H9 (cell line): Measurements from ENCODE around the gene CMSS1. TPM values are rescaled to one million over a fixed set of nuclear protein-coding genes. Genes with fewer than 3 reads are reported as not detected.
A peak's percentile ranks its signal among the peaks of the same experiment; 100 is the strongest.

Source experiments
- DNase-seq: peaks from one replicate; pipeline ENCODE4 v3.0.0-alpha.2; 2017
- H2AFZ ChIP-seq: one replicate; pipeline ENCODE4 v1.6.1; 2013; ENCODE audit warnings: mild to moderate bottlenecking, low read length, control low read depth, moderate library complexity
- H2AK5ac ChIP-seq: 2 replicates; pipeline ENCODE4 v1.6.1; 2013; ENCODE audit warnings: low read length, control low read depth, mixed read lengths; ENCODE audit not compliant: insufficient read length
- H2BK120ac ChIP-seq: one replicate; pipeline ENCODE4 v1.6.1; 2013; ENCODE audit warnings: low read depth, mild to moderate bottlenecking, low read length, control low read depth, inconsistent platforms; ENCODE audit not compliant: poor library complexity, severe bottlenecking
- H2BK12ac ChIP-seq: 2 replicates; pipeline ENCODE4 v1.6.1; 2013; ENCODE audit warnings: low read length, control low read depth, mixed read lengths, low read depth; ENCODE audit not compliant: insufficient read length
- H2BK15ac ChIP-seq: 2 replicates; pipeline ENCODE4 v1.6.1; 2013; ENCODE audit warnings: low read depth, low read length, control low read depth
- H2BK20ac ChIP-seq: one replicate; pipeline ENCODE4 v1.6.1; 2013; ENCODE audit warnings: low read depth, mild to moderate bottlenecking, low read length, control low read depth, inconsistent platforms; ENCODE audit not compliant: poor library complexity, severe bottlenecking
- H2BK5ac ChIP-seq: 2 replicates; pipeline ENCODE4 v1.6.1; 2013; ENCODE audit warnings: low read length, control low read depth, mixed read lengths; ENCODE audit not compliant: insufficient read length
- H3K14ac ChIP-seq: 2 replicates; pipeline ENCODE4 v1.6.1; 2013; ENCODE audit warnings: low read length, control low read depth; ENCODE audit not compliant: insufficient read depth
- H3K18ac ChIP-seq: 2 replicates; pipeline ENCODE4 v1.6.1; 2013; ENCODE audit warnings: low read depth, mild to moderate bottlenecking, mixed read lengths, low read length, control low read depth; ENCODE audit not compliant: insufficient read length
- H3K23ac ChIP-seq: 2 replicates; pipeline ENCODE4 v1.6.1; 2013; ENCODE audit warnings: low read length, control low read depth, mixed read lengths, low read depth; ENCODE audit not compliant: insufficient read length
- H3K23me2 ChIP-seq: 2 replicates; pipeline ENCODE4 v1.6.1; 2013; ENCODE audit warnings: low read depth, mild to moderate bottlenecking, mixed read lengths, low read length, control low read depth; ENCODE audit not compliant: insufficient read length, poor library complexity, severe bottlenecking
- H3K27ac ChIP-seq: 2 replicates; pipeline ENCODE4 v1.5.1; 2013; ENCODE audit warnings: low read length, control low read depth, mixed read lengths, low read depth; ENCODE audit not compliant: insufficient read length
- H3K27me3 ChIP-seq: 2 replicates; pipeline ENCODE4 v1.6.1; 2013; ENCODE audit warnings: low read length, control low read depth, inconsistent platforms; ENCODE audit not compliant: insufficient read depth
- H3K4ac ChIP-seq: 2 replicates; pipeline ENCODE4 v1.6.1; 2013; ENCODE audit warnings: low read depth, mild to moderate bottlenecking, control low read depth, inconsistent platforms, low read length, moderate library complexity
- H3K4me1 ChIP-seq: 2 replicates; pipeline ENCODE4 v1.6.1; 2013; ENCODE audit warnings: low read length, control low read depth, inconsistent platforms; ENCODE audit not compliant: insufficient read depth
- H3K4me2 ChIP-seq: 2 replicates; pipeline ENCODE4 v1.6.1; 2013; ENCODE audit warnings: low read length, control low read depth, mixed read lengths; ENCODE audit not compliant: insufficient read length, insufficient read depth
- H3K56ac ChIP-seq: 2 replicates; pipeline ENCODE4 v1.6.1; 2013; ENCODE audit warnings: low read depth, mild to moderate bottlenecking, mixed read lengths, low read length, control low read depth; ENCODE audit not compliant: insufficient read length
- H3K79me1 ChIP-seq: 2 replicates; pipeline ENCODE4 v1.6.1; 2013; ENCODE audit warnings: low read depth, mild to moderate bottlenecking, moderate library complexity, low read length, control low read depth, inconsistent platforms; ENCODE audit not compliant: insufficient read depth, poor library complexity, severe bottlenecking
- H3K79me2 ChIP-seq: 2 replicates; pipeline ENCODE4 v1.6.1; 2013; ENCODE audit warnings: low read length, control low read depth, inconsistent platforms; ENCODE audit not compliant: insufficient read depth
- H3K9ac ChIP-seq: 2 replicates; pipeline ENCODE4 v1.6.1; 2013; ENCODE audit warnings: low read length, control low read depth, mixed read lengths; ENCODE audit not compliant: insufficient read length; ENCODE audit errors: extremely low read depth
- H3K9me3 ChIP-seq: one replicate; pipeline ENCODE4 v1.6.1; 2013; ENCODE audit warnings: low read depth, low read length, inconsistent platforms; ENCODE audit not compliant: control insufficient read depth
- H3T11ph ChIP-seq: one replicate; pipeline ENCODE4 v1.6.1; 2013; ENCODE audit warnings: mild to moderate bottlenecking, low read length, control low read depth, inconsistent platforms
- H4K20me1 ChIP-seq: one replicate; pipeline ENCODE4 v1.6.1; 2013; ENCODE audit not compliant: control insufficient read depth, insufficient read length, insufficient read depth
- H4K5ac ChIP-seq: 2 replicates; pipeline ENCODE4 v1.6.1; 2013; ENCODE audit warnings: low read depth, mild to moderate bottlenecking, mixed read lengths, low read length, control low read depth; ENCODE audit not compliant: insufficient read length
- H4K8ac ChIP-seq: replicated peaks from 2 replicates; pipeline ENCODE4 v1.6.1; 2013; ENCODE audit warnings: low read length, control low read depth, mixed read lengths, low read depth; ENCODE audit not compliant: insufficient read length
- H4K91ac ChIP-seq: 2 replicates; pipeline ENCODE4 v1.6.1; 2013; ENCODE audit warnings: low read depth, mild to moderate bottlenecking, moderate library complexity, mixed read lengths, low read length, control low read depth; ENCODE audit not compliant: insufficient read length
- H3K27ac Mint-ChIP-seq, 3 experiments: 2 replicates in 2 of 3; 3 replicates in 1 of 3; pipeline ENCODE4 v1.8.0; 2020 to 2021; ENCODE audit warnings: mixed read lengths in 3 of 3, mild to moderate bottlenecking in 1 of 3, moderate library complexity in 1 of 3
- H3K27me3 Mint-ChIP-seq: 2 replicates; pipeline ENCODE4 v1.8.0; 2021; ENCODE audit warnings: low read depth, mild to moderate bottlenecking, moderate library complexity, mixed read lengths
- H3K36me3 Mint-ChIP-seq, 3 experiments: 2 replicates in 2 of 3; 3 replicates in 1 of 3; pipeline ENCODE4 v1.8.0; 2020 to 2021; ENCODE audit warnings: low read depth in 3 of 3, mixed read lengths in 3 of 3; ENCODE audit not compliant: insufficient read depth in 1 of 3
- H3K4me1 Mint-ChIP-seq, 2 experiments: 2 replicates each; pipeline ENCODE4 v1.8.0; 2020; ENCODE audit warnings: mixed read lengths in 2 of 2
- H3K4me3 Mint-ChIP-seq, 2 experiments: 2 replicates in 1 of 2; 3 replicates in 1 of 2; pipeline ENCODE4 v1.8.0; 2020 to 2021; ENCODE audit warnings: mild to moderate bottlenecking in 2 of 2, mixed read lengths in 2 of 2, moderate library complexity in 1 of 2
- H3K9me3 Mint-ChIP-seq, 2 experiments: 2 replicates in 1 of 2; 3 replicates in 1 of 2; pipeline ENCODE4 v1.8.0; 2020; ENCODE audit warnings: mild to moderate bottlenecking in 2 of 2, mixed read lengths in 2 of 2, moderate library complexity in 1 of 2
- CTCF ChIP-seq: fragments of 200-600 bp; sonication (generic); conservative IDR thresholded peaks from 3 replicates; pipeline ENCODE4 v1.8.0; 2021; ENCODE audit warnings: antibody characterized with exemption, mild to moderate bottlenecking
- WGBS: extraction: QIAGEN DNeasy Blood & Tissue Kit; methylation state at CpG from one replicate; pipeline ENCODE4 v1.1.7; 2013; ENCODE audit warnings: missing lambda C conversion rate, low lambda C conversion rate, mixed read lengths; ENCODE audit not compliant: insufficient read length; ENCODE audit errors: extremely low coverage; 5-methylcytosine and 5-hydroxymethylcytosine counted together
- total RNA-seq: library from RNA; stranded (reverse); gene quantifications from 2 replicates; pipeline ENCODE4 v1.2.1, GENCODE V29; 2021

The CMSS1 gene
- total RNA-seq, 1 experiment from 2014 or later = 61.8 TPM

GRCh38 chr3:100099621-100100020 lies 282.0 kb downstream of the CMSS1 start:
- H3K14ac ChIP-seq = no peak overlapping the region
- no peak overlapping the region for H3K56ac ChIP-seq
- no peak overlapping the region for H2BK12ac ChIP-seq
- H3K4ac ChIP-seq = no peak overlapping the region
- H3K9ac ChIP-seq = no peak overlapping the region
- no peak overlapping the region for H2BK15ac ChIP-seq
- H3K23ac ChIP-seq = no peak overlapping the region
- no peak overlapping the region for H3K27ac ChIP-seq
- 0 out of 2 replicates have a peak, but pooled peaks cover 2% of the 10 kb centered on the region for H3K79me2 ChIP-seq
- no peak overlapping the region for H4K8ac ChIP-seq
- H3K79me1 ChIP-seq = no peaks in the 10 kb centered on the region
- H3K27ac Mint-ChIP-seq = peak overlapping the region in 1 of 3 experiments; percentile 16; a peak in 2 of 7 replicates
- no peak overlapping the region for H3K18ac ChIP-seq
- no peak overlapping the region for H2BK120ac ChIP-seq
- no peak overlapping the region for H3K4me2 ChIP-seq
- no peak overlapping the region for H4K5ac ChIP-seq
- H3K27me3 ChIP-seq = no peaks in the 10 kb centered on the region
- H3K36me3 Mint-ChIP-seq = peaks cover 0 to 3% (median 0%) of the 10 kb centered on the region in 3 experiments; a peak in 2 of 7 replicates
- H2BK20ac ChIP-seq = peak overlapping the region; percentile 75
- DNase-seq = no peak
- no peaks in the 10 kb centered on the region for H3K27me3 Mint-ChIP-seq
- no peak overlapping the region for H3K4me3 Mint-ChIP-seq
- H3T11ph ChIP-seq = no peak overlapping the region
- no peak overlapping the region for H2AK5ac ChIP-seq
- no peaks in the 10 kb centered on the region; a peak in 1 of 5 replicates for H3K9me3 Mint-ChIP-seq
- no peak overlapping the region for H4K91ac ChIP-seq
- H3K9me3 ChIP-seq = no peaks in the 10 kb centered on the region
- no peaks in the 10 kb centered on the region for H3K4me1 ChIP-seq
- H2AFZ ChIP-seq = no peak overlapping the region
- no peak for TF ChIP-seq CTCF
- no peaks in the 10 kb centered on the region for H3K23me2 ChIP-seq
- no peak overlapping the region for H2BK5ac ChIP-seq
- WGBS = no CpG with 5 or more reads among the region's 2 CpGs
- H4K20me1 ChIP-seq = no peaks in the 10 kb centered on the region
- 0 out of 4 replicates have a peak, but pooled peaks cover 0 to 5% of the 10 kb centered on the region in 2 experiments for H3K4me1 Mint-ChIP-seq
